ENCODE data around the gene RHOU.
"Not testable (repeated sequence)": the region's sequence is repeated elsewhere in the genome, so short reads cannot be mapped to it uniquely, and the experiment has no call there.

The RHOU gene

DNA sequence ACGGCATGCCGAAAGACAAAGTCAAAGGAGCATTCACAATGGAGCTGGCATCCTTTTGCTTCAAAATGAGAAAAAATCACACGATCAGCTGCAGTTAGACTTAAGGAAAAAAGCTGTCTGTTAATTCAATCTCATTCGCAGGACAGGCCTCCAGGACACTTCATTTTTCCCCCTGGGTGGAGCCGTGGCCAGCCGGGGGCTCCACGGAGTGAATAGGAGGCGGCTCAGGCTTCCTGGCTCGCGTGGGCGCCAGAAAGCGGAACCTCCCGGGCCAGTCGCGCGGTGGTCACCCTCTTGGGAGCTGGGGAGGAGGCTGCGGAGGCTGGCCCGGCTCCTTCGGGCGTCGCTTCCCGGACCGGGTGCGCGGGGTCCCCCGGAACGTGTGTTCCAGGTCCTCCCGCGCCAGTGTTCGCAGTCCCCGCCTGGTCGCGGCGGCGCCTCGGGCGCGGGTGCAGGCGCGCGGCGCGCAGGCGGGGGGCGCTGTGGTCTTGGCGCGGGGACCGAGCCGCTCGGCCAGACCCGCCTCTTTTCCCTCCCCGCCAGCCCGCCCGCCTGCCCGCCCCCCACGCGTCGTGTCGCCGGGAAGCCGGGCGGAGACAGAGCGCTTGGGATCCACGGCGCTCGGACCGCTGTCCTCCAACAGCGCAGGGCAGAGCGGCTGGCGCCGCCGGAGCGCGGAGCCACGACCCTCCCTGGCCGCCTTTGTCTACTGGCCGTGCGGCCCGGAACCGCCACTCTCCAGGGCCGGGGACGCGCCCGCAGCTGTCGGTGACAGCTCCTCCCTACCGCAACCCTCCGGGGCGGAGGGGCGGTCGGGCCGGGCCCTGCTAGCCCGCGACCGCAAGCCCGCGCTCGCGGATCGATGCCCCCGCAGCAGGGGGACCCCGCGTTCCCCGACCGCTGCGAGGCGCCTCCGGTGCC is at the start of gene RHOU:
Gene RHOU (plus strand): TSS at position 599 of the 921 bp plus-strand sequence. CDS start 264 bp downstream, at position 863.
- peak; percentile 88 for DNase-seq

GRCh38 chr1:228687587-228687986 is 47.7 kb upstream of the RHOU start:
- no peak for DNase-seq

GRCh38 chr1:228689255-228689654 is 46.0 kb upstream of the RHOU start:
- DNase-seq: no peak

- no peak for DNase-seq
Measured at GRCh38 chr1:228691211-228691610, 44.1 kb upstream of the RHOU start.

DNA sequence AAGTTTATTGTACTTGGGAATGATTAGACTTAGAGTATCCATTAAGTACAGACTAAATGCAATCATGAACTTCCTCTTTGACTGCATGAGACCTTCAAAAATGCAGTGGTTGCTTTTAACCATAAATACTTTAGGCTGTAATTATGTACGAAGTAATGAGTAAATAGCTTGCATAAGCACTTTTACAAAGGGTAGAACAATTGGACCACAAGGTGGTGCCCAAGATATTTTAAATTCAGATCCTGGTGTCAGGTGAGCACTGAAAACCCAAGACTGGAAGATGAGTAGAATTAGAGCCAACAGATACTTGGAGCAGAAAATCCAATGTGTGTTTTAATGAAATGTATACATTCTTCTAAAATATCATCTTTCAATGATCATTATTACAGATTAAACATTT is 43.4 kb upstream of the RHOU start:
- DNase-seq: peak; percentile 48

- DNase-seq: not testable (repeated sequence)
Measured at GRCh38 chr1:228694447-228694846, 40.8 kb upstream of the RHOU start.

DNA sequence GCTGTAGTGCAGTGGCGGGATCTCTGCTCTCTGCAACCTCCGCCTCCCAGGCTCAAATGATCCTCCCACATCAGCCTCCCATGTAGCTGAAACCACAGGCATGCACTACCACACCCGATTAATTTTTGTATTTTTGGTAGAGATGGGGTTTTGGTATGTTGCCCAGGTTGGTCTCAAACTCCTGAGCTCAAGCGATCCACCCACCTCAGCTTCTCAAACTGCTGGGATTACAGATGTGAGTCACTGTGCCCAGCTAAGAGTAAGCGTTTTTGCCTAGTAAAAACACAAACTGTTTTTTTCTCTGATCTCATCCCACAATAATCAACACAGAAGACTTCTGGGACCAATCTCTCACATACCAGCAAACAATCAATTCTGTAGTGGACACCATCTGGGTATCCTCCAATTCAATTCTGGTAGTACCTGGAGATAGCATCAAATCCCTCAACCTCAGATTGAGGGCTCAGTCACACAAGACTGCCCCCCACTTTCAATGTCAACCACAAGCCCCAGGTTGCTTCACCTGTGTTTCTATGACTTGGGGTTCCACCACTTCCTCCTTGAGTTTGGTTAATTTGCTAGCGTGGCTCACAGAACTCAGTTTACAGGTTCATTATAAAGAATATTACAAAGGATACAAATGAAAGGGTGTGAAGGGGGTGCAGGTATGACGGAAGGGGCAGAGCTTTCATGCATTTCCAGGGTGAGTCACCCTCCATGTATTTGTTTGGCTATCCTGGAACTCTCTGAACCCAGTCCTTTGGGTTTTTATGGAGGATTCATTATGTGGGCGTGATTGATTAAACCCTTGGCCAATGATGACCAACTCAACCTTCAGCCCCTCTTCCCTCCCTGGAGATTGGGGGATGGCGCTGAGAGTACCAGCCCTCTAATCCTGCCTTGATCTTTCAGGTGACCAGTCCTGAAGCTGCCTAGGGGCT is 40.0 kb upstream of the RHOU start:
- no peak for DNase-seq

GRCh38 chr1:228697207-228698016 is 37.9 kb upstream of the RHOU start:
- peak; percentile 30 for DNase-seq

DNA sequence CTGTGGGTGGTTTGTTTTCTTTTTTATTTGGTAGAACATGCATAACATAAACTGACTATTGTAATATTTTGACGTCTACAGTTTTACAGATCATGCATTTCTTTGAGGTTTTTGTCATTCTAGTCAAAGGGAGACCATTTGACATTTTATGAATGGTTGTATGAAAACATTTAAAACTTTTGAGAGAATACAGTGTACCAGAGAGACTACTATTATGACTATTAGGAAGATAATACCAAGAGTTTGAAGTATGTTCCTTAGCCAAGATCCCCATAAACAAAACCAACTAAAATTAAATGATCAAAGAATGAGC is 37.3 kb upstream of the RHOU start:
- no peak for DNase-seq

DNA sequence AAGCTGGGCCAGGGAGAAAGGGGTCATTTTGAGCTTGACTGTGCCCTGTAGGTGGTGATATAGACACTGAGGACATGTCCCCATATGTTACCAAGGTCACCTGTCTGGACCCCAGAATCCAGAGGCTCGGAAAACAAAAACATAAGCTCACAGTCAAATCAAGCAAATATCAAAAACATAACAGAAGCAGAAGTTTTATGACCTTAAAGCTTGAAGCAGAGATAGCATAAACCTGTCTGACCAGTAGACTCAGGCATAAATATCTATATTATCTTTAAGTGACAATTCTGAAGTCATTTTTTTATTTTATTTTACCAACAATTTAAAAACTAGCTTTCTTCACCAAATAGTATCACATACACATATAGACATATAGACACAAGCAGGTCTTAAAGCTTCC is 32.8 kb upstream of the RHOU start:
- no peak for DNase-seq

DNA sequence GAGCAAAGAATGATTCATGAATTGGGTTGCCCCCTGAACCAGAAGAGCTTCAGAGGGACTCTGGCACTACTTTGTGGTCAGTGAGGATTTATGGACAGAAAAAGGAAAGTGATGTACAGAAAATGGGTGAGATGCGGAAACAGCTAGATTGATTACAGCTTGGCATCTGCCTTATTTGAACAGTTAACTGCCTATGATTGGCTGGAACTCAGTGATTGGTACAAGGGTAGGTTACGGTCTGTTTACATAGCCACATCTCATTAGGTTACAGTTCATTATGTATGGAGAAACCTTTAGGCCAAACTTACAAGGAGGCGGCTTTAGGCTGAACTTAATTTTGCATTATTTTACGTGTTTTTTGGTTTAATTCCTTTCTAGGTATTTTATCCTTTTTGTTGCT is 29.0 kb upstream of the RHOU start:
- DNase-seq: no peak

DNA sequence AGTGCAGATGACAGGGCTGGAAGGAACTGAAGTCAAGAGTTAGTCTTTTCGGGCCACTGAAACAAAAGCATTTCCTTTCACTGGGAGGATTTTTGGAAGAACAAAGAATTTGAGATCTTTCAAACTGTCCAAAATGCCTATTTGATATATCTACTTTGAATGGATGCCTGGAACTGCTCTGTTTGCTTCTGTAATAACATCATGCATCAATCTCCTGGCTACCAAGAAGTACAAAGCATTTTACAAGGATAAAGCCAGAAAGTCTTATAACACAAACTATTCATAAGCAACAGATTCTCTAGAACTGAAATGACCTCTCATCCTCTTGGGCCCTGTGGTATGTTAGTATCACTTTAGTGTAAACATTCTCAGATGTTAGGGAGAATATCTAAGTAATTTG is 18.2 kb upstream of the RHOU start:
- DNase-seq: no peak

DNA sequence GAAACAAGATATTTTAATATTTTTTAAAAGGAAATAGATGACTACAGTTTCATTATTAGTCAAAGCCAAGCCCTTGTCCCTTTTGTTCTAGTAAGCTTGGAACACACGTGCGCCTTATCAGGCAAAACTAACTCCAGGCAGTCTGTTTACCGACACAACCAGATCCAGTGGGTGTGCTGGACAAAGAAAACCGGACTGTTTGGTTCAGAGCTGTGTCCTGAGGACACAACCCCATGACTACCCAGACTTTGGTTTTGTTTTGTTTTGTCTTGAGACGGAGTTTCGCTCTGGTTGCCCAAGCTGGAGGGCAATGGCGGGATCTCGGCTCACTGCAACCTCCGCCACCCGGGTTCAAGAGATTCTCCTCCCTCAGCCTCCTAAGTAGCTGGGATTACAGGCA is 13.9 kb upstream of the RHOU start:
- DNase-seq: no peak

- no peak for DNase-seq
Measured at GRCh38 chr1:228723287-228723686, 12.0 kb upstream of the RHOU start.

DNA sequence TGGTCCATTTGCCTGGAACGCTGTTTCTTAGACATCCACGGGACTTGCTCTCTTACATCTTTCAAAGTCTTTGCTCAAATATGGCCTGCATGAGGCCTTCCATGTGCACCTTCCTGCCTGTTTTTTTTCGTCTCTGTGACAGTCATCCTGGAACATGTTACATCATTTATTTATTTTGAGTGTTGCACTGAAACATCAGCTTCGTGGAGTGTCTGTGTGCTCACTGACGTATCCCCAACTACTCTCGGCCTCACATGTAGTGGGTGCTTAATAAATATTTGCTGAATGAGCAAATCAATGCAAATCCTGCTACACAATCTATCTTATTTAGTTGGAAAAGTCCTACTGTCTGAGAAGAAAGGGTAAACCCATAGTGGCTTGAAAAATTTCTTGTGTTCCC is 11.4 kb upstream of the RHOU start:
- no peak for DNase-seq

DNA sequence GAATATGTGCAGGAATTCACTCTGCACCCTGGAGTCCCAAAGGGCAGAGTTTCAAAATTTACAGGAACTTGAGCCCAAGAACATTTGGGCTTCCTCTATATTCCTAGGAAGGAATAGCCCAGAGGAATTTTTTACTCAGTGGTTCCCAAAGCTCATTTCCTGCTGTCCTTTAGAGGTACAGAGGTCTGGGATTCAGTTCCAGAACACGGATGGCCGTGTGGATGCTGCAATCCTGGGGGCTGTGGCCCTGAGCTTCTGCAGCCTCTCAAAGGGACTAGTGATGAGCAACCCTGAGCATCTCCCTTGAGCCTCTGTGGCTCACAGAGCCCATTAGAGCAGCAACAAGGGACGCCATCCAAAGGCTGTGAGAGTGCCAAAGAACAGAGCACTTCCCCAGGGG is 10.1 kb upstream of the RHOU start:
- no peak for DNase-seq

DNA sequence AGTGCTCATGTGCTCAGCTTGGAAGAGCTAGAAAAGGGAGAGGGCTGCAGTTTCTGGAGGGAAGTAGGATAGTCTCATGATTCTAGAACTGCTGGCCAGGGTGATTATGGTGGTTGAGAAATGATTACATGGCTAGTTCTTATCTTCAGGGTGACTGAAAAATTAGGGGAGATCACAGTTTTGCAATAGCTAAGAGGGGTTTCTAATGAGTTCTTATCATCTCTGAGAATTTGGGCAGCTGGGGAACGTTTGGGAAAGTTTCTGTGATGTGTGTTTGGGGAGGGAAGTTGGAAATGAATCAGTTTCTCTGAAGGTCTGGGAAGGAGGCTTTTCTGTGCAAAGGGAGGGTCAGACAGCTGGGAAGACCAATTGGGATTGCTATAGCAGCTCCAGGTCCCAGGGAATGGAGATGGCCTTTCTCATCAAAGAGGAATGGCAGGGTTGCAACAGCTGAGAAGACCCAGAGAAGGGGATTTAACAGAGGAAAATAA is 7.6 kb upstream of the RHOU start:
- no peak for DNase-seq

DNA sequence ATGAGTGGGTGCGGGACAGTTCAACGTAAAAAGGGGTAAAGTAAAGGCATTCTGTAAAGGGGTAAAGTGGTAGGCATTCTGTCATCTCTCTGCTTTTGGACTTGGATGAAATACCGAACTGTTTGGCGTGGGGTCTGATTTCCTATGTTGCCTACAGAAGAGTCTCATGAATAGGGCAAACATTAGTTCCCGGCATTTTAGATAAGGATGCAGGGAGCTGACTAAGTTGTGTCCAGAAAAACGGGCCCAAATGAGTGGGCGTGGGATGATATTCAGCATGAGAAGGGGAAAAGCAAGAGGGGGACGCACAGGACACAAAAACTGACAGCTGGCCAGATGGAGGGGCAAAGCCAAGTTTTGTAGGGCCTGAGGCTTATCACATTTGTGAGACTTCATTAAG is 2.9 kb upstream of the RHOU start:
- DNase-seq: no peak

- DNase-seq: no peak
Measured at GRCh38 chr1:228733576-228733975, 1.7 kb upstream of the RHOU start.

DNA sequence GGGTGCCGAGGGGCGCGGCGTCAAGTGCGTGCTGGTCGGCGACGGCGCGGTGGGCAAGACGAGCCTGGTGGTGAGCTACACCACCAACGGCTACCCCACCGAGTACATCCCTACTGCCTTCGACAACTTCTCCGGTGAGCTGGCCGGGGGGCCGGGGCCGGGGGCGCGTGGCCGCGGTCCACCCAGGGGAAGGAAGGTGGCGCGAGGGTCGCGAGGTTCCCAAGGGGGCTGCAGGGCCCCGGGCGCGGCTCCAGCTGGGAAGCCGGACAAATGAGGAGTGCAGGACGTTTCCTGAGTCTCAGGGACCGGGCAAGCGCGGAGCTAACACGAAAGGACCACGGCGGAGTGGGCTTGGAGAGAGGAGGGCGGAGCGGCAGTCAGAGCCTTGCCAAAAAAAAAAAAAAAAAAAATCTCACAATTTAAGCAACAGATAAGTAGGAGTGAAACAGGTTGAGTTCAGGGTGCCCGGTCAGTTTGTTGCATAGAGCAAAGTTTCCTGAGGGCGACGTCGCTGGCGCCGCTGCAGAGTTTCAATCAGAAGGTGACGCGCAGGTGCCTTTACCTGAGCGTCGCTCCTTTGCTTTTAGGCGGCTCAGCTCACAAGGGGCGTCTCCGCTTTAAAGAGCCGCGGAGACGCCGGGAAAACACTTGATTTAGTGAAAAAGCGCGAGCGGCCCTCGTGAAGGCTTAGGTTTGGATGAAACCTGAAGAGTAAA is 750 bp downstream of the RHOU start:
- no peak for DNase-seq

- DNase-seq: no peak
Measured at GRCh38 chr1:228736844-228737445, 1.7 kb downstream of the RHOU start.

DNA sequence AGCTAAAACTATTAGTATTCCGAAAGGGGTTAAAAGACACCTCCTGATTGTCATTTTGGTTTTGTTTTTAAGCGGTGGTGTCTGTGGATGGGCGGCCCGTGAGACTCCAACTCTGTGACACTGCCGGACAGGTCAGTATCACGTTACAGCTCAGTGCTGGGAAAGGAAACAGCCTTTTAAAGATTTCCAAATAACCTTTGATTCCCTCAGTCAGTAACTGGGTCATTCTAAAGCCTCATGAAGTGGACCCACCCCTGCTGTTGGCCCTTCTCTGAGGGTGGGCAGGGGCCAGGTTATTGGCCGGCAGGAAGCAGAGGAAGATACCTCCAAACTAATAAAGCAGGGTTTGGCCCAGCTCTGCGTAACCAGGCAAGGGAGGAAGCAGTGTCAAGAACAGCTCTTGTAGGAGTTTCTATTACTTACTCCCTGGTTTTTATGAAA is 2.3 kb downstream of the RHOU start:
- DNase-seq: no peak
